Stimulated activated CD8-positive, alpha-beta memory T cell treated with anti-CD3 and anti-CD28 coated beads, Interleukin-12 subunit alpha, Interleukin-12 subunit beta, amount 100 ng/mL, for 4 hours (primary cell): Measurements from ENCODE around the gene IDI2.
A peak's percentile ranks its signal among the peaks of the same experiment; 100 is the strongest.

Source experiments
- DNase-seq: peaks from one replicate; pipeline ENCODE4 v3.0.0-alpha.2; 2020; ENCODE audit warnings: low read depth

IDI2 gene

GRCh38 chr10:1007583-1007982 is 18.1 kb downstream of the IDI2 start:
- DNase-seq = no peak

- DNase-seq = no peak
These were observed 19.1 kb downstream of the IDI2 start for GRCh38 chr10:1006573-1006972.

DNA sequence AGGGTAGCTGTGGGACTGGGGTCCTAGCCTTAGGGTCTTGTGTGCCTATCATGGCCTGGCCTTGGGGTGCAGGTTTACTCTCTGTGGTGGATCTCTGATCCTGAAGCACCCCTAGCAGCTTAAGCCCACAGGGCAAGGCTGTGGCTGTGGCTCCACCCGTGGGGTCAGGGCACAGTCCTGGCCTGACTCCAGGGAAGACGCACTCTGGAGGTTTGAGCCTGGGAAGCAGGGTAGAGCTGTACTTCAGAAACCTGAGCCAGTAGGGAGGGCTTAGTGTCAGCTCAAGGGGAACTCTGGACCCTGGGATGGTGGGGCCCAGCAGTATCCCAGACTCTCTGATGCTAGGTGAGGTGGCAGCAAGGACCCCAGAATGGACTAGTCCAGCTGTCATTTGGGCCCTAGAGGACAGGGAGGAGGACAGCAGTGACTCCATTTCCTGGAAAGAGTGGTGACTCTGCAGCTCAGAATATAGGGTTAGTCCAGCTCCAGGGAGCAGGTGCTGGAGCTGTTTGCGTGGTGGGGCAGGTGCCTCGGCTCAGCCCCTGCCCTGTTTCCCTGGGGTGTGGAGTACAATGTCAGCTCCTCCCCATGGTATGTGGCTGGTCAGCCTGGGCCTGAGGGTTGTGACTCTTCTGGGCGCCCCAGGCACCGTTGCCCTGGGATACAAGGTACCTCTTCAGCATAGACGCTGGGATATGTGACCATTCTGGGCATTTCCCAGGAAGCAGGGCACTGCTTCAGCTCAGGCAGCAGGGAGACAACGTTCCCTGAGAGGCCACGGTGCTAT is 21.6 kb downstream of the IDI2 start:
- DNase-seq = no peak

DNA sequence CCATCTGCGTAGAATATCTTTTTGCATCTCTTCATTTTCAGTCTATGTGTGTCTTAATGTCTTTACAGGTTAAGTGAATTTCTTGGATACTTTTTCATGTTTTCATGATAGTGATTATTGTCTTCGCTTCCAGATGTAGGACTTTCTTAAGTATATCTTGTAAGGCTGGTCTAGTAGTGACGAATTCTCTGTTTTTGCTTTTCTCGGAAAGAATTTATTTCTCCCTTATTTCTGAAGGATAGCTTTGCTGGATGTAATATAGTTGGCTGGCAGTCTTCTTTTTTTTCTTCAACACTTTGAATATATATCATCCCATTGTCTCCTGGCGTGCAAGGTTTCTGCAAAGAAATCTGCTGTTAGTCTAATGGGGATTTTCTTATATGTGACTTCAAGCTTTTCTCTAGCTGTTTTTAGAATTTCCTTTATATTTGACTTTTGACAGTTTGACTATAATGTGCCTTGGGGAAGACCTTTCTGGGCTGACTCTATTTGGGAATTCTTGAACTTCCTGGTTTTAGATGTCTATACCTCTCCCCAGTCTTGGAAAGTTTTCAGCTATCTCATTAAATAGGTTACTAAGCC is 23.1 kb downstream of the IDI2 start:
- no peak for DNase-seq

GRCh38 chr10:997266-998022 is 28.2 kb downstream of the IDI2 start:
- DNase-seq = no peak

GRCh38 chr10:996031-996430 is 29.6 kb downstream of the IDI2 start:
- DNase-seq = no peak

GRCh38 chr10:995559-995926 is 30.1 kb downstream of the IDI2 start:
- no peak for DNase-seq

DNA sequence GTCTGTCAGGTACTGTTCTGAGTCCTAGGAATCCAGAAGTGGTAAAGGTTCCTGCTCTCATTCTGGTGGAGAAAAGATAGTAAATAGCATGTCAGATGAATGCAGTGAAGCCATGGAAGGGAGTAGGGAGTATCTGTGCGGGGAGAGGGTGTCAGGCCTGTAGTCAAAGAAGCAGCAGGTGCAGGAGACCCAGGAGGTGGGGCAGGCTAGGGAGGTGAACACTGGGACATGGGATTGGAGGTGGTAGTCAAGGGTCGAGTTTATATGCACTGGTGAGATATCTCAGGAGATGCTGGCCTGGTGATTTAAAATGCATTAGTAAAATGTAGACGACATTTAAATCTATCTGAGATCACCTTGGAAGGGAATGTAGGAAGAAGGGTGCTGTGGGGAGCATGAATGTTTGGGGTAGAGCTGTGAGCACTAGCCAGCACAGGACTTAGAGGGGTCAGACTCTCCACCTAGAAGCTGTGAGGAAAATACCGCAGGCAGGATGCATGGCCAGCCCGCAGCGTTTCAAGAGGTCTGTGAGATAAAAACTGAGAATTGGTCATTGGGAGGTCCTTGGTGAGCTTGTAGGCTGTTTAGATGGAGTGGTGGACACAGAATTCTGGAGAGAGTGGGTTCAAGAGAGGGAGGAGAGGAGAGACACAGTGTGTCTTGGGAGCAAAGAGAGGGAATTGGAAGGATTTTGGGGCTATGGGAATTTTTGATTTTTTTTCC is 30.7 kb downstream of the IDI2 start:
- no peak for DNase-seq

DNA sequence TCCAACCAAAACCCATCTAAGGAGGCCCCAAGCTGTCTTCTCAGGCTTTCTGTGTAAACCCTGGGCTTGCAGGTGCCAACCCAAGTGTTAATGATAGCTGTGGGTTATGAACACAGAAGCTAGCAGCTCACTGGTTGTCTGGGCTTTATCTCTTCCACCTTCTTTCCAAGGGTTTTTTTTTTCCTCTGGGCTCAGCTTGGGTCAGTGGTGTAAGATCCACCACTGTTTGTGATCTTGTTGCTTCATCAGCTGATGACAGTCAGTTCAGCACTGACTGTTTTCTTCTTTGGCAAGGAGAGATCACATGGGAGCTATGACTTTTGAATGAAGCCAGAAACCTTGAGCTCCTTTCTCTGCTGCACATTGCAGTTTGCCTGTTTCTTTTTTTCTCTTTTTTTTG is 32.8 kb downstream of the IDI2 start:
- no peak for DNase-seq

DNA sequence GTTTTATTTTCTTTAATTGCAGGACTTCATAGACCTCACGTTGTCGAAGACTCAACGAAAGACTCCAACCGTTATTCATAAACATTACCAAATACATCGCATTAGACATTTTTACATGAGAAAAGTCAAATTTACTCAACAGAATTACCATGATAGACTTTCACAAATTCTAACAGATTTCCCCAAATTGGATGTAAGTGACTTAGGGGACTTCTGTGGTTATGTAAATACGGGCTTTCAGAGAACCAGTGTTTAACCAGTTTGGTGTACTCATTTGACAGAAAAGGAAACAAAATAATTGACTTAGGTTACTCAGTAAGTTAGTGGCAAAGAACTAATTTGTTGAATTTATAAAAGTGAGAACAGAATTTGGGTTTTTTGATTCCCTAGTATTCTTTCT is 33.2 kb downstream of the IDI2 start:
- DNase-seq = no peak

DNA sequence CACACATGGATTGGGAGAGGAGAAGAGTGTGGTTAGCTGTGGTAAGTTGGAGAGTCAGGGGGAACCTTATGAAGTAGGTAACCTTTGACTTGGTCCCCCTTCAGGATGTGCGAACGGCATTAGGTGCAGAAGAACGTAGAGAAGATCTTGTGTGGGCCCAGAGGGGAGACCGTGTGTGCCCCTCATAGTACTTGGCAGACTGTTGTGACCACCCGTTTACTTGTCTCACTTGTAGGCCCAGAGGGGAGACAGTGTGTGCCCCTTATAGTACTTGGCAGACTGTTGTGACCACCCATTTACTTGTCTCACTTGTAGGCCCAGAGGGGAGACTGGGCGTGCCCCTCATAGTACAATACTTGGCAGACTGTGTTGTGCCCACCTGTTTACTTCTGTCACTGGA is 34.9 kb downstream of the IDI2 start:
- no peak for DNase-seq

DNA sequence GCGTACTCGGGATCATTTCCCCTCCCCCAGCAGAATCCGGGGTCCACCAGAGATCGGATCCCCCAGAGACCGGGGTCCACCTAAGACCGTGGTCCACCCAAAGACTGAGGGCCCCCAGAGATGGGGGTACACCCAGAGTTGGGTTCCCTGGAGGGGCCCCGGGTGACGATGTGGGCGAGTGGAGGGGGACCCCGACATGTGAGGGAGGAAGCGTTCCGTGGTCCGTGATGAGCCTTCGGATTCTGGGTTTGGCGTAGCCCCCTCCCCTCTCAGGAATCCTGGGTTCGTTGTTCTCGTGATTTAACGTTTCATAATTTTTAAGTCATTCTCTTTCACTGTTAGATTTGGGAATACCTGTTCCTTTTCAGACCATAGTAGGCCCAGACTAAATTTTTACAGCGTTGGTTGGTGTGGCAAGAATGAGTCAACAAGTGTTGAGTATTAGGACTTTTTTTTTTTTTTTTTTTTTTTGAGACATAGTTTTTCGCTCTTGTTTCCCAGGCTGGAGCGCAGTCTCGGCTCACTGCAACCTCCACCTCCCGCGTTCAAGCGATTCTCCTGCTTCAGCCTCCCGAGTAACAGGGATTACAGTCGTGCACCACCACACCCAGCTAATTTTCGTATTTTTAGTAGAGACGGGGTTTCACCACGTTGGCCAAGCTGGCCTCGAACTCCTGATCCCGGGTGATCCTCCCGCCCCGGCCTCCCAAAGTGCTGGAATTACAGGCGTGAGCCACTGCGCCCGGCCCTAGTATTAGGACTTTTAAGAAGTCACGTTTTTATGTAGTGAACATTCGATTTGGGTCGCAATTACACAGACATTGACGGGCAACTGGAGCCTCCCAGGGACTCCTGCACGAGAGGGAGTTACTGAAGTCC is 36.8 kb downstream of the IDI2 start:
- DNase-seq = no peak

DNA sequence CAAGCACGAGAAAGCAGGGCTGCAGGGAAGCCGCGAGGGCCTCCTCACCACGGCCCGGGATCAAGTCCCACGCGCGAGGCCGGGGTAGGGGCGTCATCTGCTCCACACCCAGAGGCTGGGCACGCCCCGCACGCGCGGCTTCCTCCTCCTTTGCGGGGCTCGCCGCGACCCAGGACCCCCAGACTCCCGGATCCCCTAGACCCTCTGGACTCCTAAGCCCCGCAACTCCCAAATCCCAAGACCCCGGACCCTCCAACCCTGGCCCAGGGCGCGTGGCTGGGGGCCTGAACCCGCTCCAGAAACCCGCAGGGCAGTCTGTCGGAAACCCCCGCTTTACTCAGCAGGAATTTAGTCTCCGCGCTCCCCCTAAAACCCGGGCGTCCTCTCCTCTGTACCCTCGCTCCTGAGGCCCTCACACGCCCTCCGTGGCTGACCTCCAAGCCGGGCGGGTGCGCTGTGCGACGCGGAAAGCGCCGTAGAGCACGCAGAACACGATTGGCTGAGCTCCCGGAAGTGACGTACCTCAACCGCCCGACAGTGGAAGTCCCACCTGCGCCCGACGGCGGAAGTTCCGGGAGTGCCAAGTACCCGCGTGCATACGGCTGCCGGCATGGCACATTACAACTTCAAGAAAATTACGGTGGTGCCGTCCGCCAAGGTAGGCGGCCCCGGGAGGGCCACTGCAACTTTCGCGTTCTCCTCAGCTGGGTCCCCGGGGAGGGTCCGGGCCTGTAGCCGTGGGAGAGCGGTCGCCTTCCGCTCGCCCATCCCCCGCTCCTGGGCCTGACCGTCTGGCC is 37.6 kb downstream of the IDI2 start, which contains the start of gene GTPBP4:
Gene GTPBP4, plus strand, starts transcription at position 565 of the 797 bp plus-strand sequence. Its CDS starts 46 bp downstream, at position 611.
- peak; percentile 90 for DNase-seq

GRCh38 chr10:987620-987869 is 38.1 kb downstream of the IDI2 start:
- DNase-seq = no peak

DNA sequence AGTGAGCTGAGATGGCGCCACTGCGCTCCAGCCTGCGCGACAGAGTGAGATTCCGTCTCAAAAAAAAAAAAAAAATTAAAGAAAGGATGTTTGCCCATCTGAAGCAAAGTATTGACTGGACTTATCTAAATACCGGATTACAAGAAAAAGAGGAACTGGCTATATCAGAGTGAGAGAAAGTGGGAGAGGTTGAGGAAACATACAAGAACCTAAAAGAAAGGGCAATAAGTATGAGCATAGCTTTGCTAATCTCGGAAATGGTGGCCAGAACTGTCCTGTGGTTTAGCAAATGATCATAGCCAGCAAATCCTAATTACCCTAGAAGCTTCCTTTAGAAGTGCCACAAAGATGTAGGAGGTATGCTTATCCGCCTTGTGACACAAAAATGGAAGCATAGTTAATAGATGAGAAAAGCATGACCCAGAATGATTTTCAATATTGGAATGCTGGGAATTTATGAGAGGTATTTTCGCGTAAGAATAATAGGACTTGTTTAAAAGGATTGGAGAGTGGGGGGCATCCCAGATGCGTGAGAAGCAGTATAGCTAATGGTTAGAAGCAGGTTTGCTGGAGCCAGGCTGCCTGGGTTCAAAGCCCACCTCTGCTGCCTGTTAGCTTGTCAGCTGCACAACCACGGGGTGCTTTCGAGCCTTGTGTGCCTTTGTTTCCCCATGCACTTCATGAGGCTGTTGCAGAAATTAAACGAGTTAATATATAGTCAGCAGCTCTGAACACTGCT is 38.6 kb downstream of the IDI2 start:
- no peak for DNase-seq

GRCh38 chr10:986137-986825 is 39.4 kb downstream of the IDI2 start:
- DNase-seq = no peak

GRCh38 chr10:985361-985760 is 40.3 kb downstream of the IDI2 start:
- DNase-seq = no peak

DNA sequence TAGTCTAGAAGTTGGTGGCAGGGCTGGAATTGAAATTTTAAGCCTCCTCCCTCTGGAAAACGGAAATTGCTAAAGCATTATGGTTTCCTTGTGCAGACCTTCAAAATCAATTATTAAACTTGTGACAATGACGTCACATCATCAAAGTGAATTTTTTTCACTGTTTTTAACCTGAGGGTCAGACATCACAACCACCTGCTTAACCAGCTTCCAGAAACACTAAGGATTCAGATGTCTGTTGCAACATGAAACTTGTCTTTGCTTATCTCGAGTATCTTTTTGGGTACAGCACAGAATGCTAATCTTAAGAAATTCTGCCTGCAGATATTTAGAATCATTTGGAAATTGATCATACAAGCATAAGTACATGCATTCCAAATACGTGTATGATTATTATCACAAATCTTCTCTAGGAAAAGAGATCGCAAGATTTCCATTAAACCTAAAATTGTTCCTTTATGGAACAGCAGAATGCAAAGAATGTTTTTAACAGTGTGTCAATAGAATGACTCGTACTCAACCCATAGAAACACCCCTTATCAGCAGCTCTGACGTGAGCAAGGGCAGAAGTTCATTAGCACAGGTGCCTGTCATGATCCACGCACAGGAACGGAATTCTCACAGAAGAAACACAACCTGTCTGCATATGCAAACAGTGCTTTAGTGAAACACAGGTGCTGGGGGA is 41.5 kb downstream of the IDI2 start:
- DNase-seq = no peak

DNA sequence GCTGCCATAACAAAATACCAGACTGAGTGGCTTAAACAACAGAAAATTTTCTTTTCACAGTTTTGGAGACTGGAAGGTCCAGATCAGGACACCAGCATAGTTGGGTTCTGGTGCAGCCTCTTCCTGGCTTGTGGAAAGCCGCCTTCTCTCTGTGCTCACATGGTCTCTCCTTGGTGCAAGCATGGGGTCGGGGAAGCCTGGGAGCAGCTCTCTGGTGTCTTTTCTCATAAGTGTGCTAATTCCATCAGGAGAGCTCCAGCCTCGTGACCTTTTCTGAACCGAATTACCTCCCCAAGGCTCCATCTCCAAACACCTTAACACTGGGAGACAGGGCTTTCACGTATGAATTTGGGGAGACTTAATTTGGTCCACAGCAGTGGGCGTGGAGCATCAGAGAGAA is 42.3 kb downstream of the IDI2 start:
- DNase-seq = no peak
